Measurements from ENCODE around the gene SRGAP2C.
"Not testable (repeated sequence)": the region's sequence is repeated elsewhere in the genome, so short reads cannot be mapped to it uniquely, and the experiment has no call there.

The SRGAP2C gene

DNA sequence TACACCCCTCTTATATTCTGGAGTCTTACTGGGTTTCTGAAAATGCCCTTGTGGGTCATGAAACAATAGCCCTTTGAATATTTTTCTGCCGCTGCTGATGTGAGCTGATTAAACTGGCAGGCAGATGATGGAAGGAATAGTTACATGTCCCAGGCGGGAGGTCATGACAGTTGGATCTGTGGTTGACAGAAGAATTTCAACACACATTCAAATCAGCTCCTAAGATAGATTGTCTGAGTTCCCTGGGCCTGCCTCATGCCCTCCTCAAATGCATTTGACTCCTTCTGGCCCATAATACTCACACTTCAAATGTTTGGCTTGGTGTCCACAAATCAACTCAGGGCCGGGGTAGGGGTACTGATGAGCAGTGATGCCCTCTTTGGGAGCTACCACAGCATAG lies 161.9 kb downstream of the SRGAP2C start:
- peak; percentile 3 for DNase-seq

- peak; percentile 11 for DNase-seq
Observed at GRCh38 chr1:121347476-121347875, 162.7 kb downstream of the SRGAP2C start.

DNA sequence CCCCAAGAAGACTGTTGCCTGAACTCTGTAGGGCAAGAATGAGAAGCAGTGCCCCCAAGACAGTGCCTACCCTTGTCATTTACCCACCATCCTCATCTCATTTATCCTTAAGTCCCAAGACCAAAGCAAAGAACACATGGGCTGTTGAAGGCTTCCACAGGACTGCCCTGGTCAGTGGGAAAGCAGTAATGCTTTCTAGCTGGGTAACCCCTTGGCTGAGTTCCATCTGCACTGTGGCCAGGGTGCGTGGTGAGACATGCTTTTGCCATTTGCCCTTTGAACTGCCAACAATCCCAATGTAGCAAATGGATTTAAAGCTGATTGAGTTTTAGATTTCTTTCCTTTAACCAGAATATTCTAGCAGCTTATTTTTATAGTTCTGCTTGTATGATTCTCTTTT lies 163.3 kb downstream of the SRGAP2C start:
- not testable (repeated sequence) for DNase-seq

GRCh38 chr1:121349332-121349967 lies 164.7 kb downstream of the SRGAP2C start:
- not testable (repeated sequence) for DNase-seq

DNA sequence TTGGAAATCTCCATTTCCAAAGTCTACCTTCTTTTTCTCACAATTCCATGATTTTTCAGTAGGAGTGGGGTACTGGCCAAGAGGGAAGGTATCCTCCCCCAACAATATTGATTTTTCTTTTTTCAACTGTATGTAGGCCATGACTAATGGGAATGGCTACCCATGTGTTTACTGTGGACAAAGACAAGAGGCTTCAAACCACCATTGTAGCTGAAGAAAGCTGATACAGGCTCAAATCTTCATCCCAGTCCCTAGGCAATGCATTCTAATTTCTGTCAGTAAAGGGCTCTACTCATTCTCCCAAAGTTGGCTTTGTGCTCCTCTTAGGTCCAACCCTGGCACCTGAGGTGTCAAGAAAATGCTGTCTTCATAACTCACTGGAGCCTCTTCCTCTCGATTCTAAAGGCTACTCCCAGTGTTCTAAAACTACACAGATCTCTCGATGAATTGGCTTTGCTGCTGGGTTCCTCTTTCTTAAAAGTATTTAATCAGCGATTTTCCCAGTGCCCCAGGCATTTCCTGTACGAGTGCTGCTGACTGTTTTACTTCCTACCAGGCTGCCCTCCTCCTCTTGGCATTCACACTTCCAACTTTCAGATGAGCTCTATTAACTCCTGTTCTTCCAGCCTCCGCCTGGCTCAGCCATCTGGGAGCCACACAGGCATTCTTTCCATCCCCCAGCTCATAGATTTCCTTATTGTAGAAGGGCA lies 171.1 kb downstream of the SRGAP2C start:
- not testable (repeated sequence) for DNase-seq

GRCh38 chr1:121356819-121357218 lies 172.0 kb downstream of the SRGAP2C start:
- DNase-seq, result not testable (repeated sequence)

DNA sequence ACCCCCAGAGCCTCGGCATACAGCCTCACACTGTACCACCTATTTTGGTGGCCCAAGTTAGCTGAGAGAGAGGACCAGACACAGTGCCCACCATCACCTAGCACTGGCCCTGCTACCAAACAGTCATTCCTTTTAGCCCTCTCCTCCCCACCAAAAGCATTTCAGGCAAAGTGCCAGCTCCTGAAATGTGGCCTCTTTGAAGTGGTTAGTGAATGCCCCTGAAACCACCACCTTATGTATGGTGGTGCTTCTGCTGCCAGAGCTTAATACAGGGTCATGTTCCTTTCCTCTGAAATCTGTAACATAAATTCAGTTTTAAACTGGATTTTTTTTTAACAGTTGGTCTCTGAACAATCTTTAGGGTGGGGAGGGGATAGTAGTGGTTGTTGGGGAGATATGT lies 175.8 kb downstream of the SRGAP2C start:
- not testable (repeated sequence) for DNase-seq

DNA sequence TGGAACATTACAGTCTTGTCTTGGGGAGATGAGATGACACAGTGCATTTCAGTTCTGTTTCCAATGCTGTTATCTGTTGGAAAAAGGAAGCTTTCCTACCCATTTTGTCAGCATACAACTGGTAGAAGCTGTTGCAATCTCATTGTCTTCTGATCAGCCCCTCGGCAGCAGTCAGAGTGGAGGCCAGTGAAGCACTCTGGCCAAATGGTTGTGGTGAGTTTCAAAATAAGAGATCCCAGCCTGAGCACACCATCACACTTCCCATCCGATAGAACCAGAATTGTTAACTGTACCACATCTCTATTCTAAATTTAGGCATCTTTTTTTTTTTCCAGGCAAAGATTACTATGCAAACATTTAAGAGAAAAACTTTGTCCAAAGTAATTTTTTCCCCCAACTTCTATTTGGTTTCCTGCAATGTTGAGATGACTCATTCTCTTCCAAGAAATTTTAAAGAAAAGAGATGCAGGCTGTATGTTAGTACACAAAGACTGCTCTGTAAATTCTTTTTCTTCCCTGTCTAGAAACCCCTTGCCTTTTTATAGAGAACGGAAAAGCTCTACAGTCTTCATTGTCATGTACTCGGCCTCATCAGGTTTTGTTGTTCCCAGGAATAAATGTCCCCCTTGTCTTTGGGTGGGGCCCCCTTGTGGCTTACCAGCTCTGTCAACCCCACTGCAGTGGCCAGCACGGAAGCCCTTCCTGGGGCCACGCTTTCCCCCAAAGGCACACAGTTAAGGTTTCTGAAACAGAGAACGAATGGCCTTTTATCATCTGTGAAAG lies 176.9 kb downstream of the SRGAP2C start:
- not testable (repeated sequence) for DNase-seq

DNA sequence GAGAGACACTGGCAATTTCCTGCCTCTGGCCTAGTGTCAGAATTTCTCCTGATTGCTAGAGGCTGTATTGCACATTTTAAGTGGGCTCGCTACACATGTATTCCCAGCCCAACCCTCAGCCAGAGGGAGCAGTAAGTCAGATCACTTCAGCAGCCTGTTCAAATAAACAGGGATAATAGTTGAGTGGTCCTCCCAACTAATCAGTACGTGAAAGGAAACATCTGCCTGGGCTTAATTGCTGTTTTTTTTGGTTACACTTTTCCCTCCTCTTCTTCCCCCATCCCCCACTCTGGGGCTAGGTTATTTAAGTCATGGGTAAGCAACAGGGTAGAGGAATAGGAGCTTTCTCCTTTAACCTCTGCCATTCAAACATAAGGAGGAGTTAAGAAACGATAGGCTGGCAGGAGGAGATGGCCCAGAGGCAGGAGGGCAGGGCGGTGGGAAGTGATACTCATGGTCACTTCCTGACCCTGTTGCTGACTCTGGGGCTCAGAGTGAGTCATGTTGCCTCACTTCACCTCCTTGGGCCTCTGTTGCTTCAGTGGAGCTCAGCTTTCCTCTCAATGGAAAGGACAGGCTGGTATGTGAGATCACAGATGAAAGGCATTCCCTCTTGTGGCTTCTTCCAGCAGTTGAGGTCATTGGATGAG lies 177.6 kb downstream of the SRGAP2C start:
- not testable (repeated sequence) for DNase-seq

- DNase-seq, result not testable (repeated sequence)
Observed at GRCh38 chr1:121365316-121365715, 180.5 kb downstream of the SRGAP2C start.

GRCh38 chr1:121365723-121366122 lies 180.9 kb downstream of the SRGAP2C start:
- not testable (repeated sequence) for DNase-seq

DNA sequence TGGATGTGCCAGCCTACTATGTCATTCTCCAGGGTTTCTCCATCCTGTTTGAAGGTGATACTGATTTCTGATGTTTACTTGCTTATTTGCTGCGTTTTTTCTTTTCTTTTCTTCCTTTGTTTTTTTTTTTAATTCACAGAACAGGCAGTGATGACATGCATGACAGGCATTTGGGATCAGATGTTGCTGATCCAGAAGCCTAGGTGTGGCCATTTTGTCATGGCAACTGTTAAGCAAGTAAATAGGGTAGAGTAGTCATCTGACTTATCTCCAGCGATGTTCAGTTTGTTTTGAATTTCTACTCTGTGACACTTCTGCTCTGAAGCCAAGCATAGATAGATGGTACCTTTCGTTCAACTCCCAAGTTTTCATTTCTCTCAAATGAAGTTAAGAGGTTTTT lies 181.4 kb downstream of the SRGAP2C start:
- not testable (repeated sequence) for DNase-seq

- not testable (repeated sequence) for DNase-seq
Observed at GRCh38 chr1:121368910-121369309, 184.1 kb downstream of the SRGAP2C start.

DNA sequence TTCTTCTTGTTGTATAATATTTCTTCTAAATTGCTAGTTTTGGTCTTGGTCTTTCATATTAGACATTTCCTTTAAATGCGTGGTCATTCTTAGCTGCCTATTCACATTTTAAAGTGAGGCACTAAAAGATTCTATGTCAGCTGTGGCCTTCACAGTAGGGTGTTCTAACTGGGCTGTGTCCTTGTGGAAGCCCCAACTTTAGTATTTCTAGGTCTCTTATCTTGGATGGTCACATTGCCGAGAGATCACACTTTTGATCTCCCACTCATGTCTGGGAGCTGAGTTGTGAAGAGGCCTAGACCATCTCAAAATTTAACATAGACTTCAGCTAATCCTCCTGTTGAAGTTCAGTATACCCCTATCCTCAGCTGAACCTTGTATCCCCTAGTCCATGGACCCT lies 185.2 kb downstream of the SRGAP2C start:
- not testable (repeated sequence) for DNase-seq

GRCh38 chr1:121374851-121375367 lies 190.1 kb downstream of the SRGAP2C start:
- not testable (repeated sequence) for DNase-seq

DNA sequence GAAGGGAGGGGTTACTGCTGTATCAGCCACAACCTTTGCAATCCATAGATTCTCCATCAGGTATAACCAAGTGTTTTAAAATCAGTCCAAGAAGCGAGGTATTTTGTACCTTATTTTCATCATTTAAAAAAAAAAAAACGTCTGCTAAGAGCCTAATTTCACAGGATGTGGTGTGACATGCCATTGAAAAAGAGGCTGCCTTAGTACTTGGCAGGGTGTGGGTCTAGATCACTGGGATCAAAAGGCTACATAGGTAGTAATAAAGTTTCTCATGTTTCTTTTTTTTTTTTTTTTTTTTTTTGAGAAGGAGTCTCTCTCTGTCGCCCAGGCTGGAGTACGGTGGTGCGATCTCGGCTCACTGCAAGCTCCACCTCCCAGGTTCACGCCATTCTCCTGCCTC lies 192.2 kb downstream of the SRGAP2C start:
- not testable (repeated sequence) for DNase-seq

DNA sequence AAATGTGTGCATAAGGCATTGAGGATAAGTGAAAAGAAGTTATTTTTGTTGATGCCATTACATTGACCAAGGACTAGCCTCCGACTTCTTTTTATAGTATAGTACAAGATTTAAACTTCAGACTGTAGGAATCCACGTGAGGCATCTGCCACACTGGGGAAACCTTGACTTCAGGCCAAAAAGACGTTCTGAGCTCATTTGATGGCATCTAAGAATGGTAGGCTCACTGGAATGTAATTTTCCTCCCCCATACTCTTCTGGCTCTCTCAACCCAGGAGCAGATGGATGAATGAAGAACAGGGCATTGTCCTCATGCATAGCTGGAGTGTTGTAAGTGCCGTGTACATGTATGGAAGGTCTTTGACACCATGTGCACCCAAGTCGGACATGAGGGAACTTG lies 194.0 kb downstream of the SRGAP2C start:
- peak; percentile 1 for DNase-seq

DNA sequence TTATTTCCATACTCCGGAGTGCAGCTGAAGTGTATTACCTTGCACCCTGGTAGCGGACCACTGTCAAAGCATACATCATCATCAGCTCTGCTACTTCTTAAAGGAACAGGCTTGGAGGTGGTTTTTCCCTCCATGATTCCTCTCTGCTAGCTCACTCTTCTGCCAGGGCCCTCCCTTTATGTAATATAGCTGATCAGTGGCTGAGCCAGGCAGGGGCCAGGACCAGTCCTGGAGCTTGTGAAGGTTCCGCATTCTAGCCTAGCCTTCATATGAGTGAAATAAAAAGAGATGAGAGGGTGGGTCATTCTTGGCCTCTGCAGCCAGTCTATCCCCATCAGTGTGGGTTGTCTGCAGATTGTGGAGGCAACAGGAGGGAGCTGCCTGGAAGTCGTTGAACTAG lies 200.0 kb downstream of the SRGAP2C start:
- DNase-seq, result peak; percentile 6

GRCh38 chr1:121385162-121385561 lies 200.4 kb downstream of the SRGAP2C start:
- not testable (repeated sequence) for DNase-seq

- not testable (repeated sequence) for DNase-seq
Observed at GRCh38 chr1:121385563-121386288, 201.0 kb downstream of the SRGAP2C start.

DNA sequence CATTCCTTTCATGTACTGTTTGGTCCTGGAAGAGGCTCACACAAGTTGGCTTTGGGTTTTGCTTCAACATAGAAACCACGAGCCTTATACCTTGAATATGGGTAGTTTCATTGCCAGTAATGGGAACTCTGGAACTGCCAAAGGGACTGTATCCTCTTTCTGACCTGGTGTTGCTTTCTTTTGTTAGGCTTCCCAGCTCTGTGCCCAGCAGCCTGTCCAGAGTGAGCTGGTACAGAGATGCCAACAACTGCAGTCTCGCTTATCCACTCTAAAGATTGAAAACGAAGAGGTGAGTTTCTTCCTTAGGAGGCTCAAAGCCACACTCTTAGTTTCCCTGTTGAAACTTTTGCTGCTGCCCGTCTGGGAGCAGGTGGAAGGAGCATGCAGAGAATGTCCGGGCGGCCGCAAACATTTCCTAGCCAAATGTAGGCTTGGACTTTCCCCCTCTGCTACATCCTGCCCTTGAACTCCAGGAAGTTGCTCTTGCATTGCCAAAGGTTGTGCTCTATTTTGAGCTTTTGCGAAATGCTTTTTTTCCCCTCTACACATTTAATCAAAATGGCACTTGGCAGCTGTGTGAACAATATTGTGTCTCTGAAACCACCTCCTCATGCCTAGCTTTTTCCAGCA lies 201.7 kb downstream of the SRGAP2C start:
- not testable (repeated sequence) for DNase-seq

Data from right hindlimb (tissue), 1 donor.